NB4 (cell line): Measurements from ENCODE around the gene TFR2.

Source experiments
- DNase-seq: peaks from one replicate; pipeline ENCODE4 v3.0.0; 2010; ENCODE audit warnings: low read depth
- H3K4me3 ChIP-seq: one replicate; pipeline ENCODE4 v1.5.1; 2011; ENCODE audit warnings: mild to moderate bottlenecking, low read depth, low read length, moderate library complexity
- CTCF ChIP-seq: IDR thresholded peaks from one replicate; pipeline ENCODE4 v1.5.1; 2012; ENCODE audit warnings: low read depth, low read length
- MYC ChIP-seq: IDR thresholded peaks from 2 replicates; pipeline ENCODE4 v1.6.1; 2011; ENCODE audit warnings: low read depth, low read length
- POLR2A ChIP-seq: IDR thresholded peaks from 2 replicates; pipeline ENCODE4 v1.6.1; 2011; ENCODE audit warnings: mild to moderate bottlenecking; ENCODE audit not compliant: insufficient read length; ENCODE audit errors: extremely low read depth
- TF ChIP-seq, protein P1 (sequence below): IDR thresholded peaks from 2 replicates; pipeline ENCODE4 v1.6.1; 2011; ENCODE audit warnings: low read depth, low read length

Gene TFR2

DNA sequence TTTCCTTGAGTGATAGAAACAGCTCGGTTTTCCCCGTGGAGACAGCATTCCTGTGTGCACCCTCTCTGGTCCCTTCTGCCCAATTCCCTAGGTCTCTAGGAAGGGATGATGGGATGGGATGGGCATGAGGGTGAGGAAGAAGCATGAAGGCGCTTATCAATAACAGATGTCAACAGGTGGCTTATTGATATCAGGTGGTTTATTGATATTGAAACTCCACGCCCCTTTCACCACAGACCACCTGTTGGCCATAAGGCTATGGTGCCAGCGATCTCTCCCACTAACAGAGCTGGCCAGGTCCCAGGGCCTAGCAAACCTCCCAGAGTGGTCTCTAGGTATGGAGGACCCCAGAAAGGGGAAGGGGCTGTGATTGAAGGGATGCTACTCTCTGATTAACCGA is 21.1 kb downstream of the TFR2 start:
- no peak overlapping the region for H3K4me3 ChIP-seq
- no peak for DNase-seq
- TF ChIP-seq POLR2A (no peak), MYC (no peak), CTCF (no peak)
- TF ChIP-seq, protein P1, sequence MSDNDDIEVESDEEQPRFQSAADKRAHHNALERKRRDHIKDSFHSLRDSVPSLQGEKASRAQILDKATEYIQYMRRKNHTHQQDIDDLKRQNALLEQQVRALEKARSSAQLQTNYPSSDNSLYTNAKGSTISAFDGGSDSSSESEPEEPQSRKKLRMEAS, result no peak

GRCh38 chr7:100614308-100614861 is 27.0 kb downstream of the TFR2 start:
- DNase-seq, result no peak
- no peak overlapping the region for H3K4me3 ChIP-seq
- TF ChIP-seq, protein P1, result no peak
- TF ChIP-seq POLR2A (no peak), CTCF (no peak), MYC (no peak)

DNA sequence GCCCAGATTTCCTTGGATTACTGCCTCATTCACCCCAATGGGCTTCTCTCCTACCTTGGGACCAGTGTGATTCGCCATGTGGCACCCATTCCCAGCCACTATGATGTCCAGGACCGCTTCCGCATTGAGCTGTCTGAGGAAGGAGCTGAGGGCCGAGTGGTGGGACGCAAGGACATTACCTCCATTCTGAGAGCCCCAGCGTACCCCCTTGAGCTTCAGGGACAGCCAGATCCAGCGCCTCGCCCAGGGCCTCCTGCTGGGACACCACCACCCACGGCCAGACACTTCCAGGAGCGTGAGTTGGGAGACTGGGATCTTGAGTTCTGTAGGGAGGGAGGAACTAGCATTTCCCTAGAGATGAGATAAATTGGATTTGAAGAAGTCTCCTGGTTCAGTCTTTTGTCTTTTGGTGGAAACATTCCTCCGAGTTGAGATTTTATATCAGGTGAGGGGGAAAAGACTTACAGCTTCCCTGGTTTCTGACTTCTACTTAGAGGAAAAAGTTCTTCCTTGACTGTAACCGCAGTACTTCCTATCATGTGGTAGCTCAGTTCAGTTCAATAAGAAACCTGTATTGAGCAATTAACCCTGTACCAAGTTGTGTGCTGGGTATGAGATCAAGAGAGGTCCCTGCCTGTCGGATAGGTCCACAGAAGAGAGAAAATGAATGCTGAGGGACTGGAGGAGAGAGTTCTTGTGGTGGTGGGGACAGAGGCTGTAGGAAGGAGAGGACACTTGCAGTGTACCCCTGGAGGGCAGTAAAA is 27.8 kb downstream of the TFR2 start:
- peak; percentile 69 for DNase-seq
- peak overlapping the region; percentile 81 for H3K4me3 ChIP-seq
- TF ChIP-seq MYC (0 out of 2 replicates have a peak, but pooled peaks have one; percentile 24), POLR2A (no peak)

- peak overlapping the region; percentile 81 for H3K4me3 ChIP-seq
- peak; percentile 53 for DNase-seq
- TF ChIP-seq MYC (peak; percentile 47), POLR2A (no peak), CTCF (peak; percentile 15)
- TF ChIP-seq, protein P1, result peak; percentile 62; the same call in 1 of the 2 replicates
These were observed 28.5 kb downstream of the TFR2 start for GRCh38 chr7:100612730-100613390.

- H3K4me3 ChIP-seq, result peak within 1 kb of the TSS; percentile 81
- peak; percentile 97 for TF ChIP-seq POLR2A
- TF ChIP-seq MYC, result no peak
- no peak for TF ChIP-seq CTCF
- TF ChIP-seq, protein P1, result no peak
- peak; percentile 100 for DNase-seq
These were observed 29.2 kb downstream of the TFR2 start, which contains the start of gene MOSPD3 for GRCh38 chr7:100611983-100612729. Gene MOSPD3, plus strand, starts transcription at chr7:100612540. Its CDS starts 252 bp downstream, at chr7:100612792.
